ENCODE results near the gene TMC1. TPM values are rescaled to one million over a fixed set of nuclear protein-coding genes. Genes with fewer than 3 reads are reported as not detected.

The TMC1 gene
- total and polyA plus RNA-seq, 2 donors from 2014 or later, result 0.25 to 1.2 TPM

DNA sequence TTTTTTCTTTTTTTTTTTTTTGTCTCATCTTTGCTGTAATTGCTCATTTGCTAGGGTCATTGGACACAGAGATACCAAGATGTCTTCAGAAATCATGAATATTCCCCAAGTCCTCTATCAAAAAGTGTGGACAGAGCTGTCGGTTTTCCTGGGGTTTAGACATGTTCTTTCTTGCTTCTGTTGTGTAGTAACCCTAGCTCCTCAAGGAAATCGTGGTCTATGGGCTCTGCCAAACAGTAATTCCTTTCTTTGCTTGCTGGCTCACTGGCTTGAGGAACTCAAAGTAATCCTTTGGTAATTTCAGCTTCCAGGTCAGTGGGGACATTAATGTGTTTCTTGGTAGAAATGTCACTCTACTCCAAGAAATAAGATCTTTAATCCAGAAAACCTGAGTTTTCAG is 101.7 kb downstream of the TMC1 start:
- TF ChIP-seq, protein P1, sequence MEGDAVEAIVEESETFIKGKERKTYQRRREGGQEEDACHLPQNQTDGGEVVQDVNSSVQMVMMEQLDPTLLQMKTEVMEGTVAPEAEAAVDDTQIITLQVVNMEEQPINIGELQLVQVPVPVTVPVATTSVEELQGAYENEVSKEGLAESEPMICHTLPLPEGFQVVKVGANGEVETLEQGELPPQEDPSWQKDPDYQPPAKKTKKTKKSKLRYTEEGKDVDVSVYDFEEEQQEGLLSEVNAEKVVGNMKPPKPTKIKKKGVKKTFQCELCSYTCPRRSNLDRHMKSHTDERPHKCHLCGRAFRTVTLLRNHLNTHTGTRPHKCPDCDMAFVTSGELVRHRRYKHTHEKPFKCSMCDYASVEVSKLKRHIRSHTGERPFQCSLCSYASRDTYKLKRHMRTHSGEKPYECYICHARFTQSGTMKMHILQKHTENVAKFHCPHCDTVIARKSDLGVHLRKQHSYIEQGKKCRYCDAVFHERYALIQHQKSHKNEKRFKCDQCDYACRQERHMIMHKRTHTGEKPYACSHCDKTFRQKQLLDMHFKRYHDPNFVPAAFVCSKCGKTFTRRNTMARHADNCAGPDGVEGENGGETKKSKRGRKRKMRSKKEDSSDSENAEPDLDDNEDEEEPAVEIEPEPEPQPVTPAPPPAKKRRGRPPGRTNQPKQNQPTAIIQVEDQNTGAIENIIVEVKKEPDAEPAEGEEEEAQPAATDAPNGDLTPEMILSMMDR (IDR thresholded peaks at IDR 0.05; ENCODE audit: borderline replicate concordance, extremely low read depth, insufficient read depth), result no peak
- intact Hi-C loops (cut with DNase I), result no loop called here
- FAIRE-seq, result no peak

DNA sequence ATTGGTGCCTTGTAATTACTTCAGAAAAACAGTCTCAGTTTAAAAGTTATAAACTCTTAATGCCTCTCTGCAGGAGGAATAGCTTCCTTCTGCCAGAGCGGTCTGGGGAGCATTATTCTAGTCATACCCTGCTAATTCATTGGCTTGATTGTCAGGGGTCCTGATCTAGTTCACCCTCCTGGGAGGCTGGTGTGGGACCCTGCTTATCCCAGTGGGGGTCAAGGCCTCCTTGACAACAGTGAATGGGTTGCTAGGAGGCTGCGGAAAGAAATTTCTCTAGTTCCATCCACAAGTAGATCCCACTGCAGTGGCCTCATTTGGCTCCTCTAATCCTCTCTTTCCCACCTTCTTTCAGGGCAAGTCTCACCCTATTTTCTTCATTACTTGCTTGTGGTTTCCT is 105.7 kb downstream of the TMC1 start:
- FAIRE-seq (no peak), DNase-seq (no peak)
- no peak overlapping the region for H3K4me3 ChIP-seq (ENCODE audit: low read length in 3 of 3)
- no peaks in the 10 kb centered on the region for H3K4me1 ChIP-seq (ENCODE audit: control insufficient read depth in 2 of 3, insufficient read depth in 2 of 3, low read depth in 1 of 3, low read length in 3 of 3)
- no peaks in the 10 kb centered on the region for H3K9me3 ChIP-seq (ENCODE audit: control insufficient read depth in 2 of 3, insufficient read depth in 1 of 3, low read length in 3 of 3)
- no peak overlapping the region for H3K27ac ChIP-seq (ENCODE audit: low read depth in 2 of 2, low read length in 2 of 2)
- H3K36me3 ChIP-seq (ENCODE audit: control insufficient read depth in 2 of 3, insufficient read depth in 3 of 3, low read length in 3 of 3), result no peaks in the 10 kb centered on the region
- H3K27me3 ChIP-seq (ENCODE audit: control insufficient read depth, insufficient read depth, low read length), result no peaks in the 10 kb centered on the region
- H3K9ac ChIP-seq (ENCODE audit: low read length in 3 of 3), result no peak overlapping the region
- intact Hi-C loops (cut with DNase I), result no loop called here
- TF ChIP-seq, protein P1 (IDR thresholded peaks at IDR 0.05; ENCODE audit: borderline replicate concordance, extremely low read depth, insufficient read depth), result no peak

More for the DNA sequence above, 101.7 kb downstream of the TMC1 start:
- H3K27me3 ChIP-seq (ENCODE audit: control insufficient read depth, insufficient read depth, low read length), result no peaks in the 10 kb centered on the region
- no peak overlapping the region for H3K27ac ChIP-seq (ENCODE audit: low read depth in 2 of 2, low read length in 2 of 2)
- no peak overlapping the region for H3K9ac ChIP-seq (ENCODE audit: low read length in 3 of 3)
- no peaks in the 10 kb centered on the region for H3K4me1 ChIP-seq (ENCODE audit: control insufficient read depth in 2 of 3, insufficient read depth in 2 of 3, low read depth in 1 of 3, low read length in 3 of 3)
- H3K4me3 ChIP-seq (ENCODE audit: low read length in 3 of 3), result no peak overlapping the region
- no peaks in the 10 kb centered on the region for H3K9me3 ChIP-seq (ENCODE audit: control insufficient read depth in 2 of 3, insufficient read depth in 1 of 3, low read length in 3 of 3)
- no peak for DNase-seq
- no peaks in the 10 kb centered on the region for H3K36me3 ChIP-seq (ENCODE audit: control insufficient read depth in 2 of 3, insufficient read depth in 3 of 3, low read length in 3 of 3)

DNA sequence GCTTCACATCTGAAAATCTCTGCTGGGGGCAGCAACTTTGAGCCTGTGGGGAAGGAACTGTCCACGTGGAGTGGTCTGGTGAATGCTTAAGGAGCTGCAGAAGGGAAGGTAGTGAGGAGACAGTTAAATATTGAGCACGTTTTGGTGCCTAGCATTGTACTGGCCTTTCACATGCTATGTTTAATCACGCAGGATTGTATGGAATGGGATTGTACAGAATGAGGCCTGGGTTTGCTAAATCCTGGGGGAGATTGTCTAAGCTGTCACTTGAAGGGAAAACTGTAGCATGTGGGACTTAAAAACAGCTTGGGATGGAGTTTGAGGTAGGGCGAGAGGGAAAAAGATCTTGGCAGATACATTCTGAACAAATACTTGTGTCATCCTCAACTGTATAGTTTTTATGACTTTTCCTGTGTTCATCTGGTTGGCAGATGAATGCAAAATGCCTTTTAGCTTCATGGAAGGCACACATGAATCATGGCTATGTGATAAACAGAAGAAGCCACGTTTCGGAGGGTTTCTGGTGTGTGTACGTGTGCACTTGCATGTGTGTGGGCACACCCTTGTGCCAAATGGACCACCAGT is 106.6 kb downstream of the TMC1 start:
- no peaks in the 10 kb centered on the region for H3K4me1 ChIP-seq (ENCODE audit: control insufficient read depth in 2 of 3, insufficient read depth in 2 of 3, low read depth in 1 of 3, low read length in 3 of 3)
- H3K27me3 ChIP-seq (ENCODE audit: control insufficient read depth, insufficient read depth, low read length), result no peaks in the 10 kb centered on the region
- DNase-seq (no peak), FAIRE-seq (no peak)
- no peaks in the 10 kb centered on the region for H3K9me3 ChIP-seq (ENCODE audit: control insufficient read depth in 2 of 3, insufficient read depth in 1 of 3, low read length in 3 of 3)
- intact Hi-C loops (cut with DNase I), result no loop called here
- H3K27ac ChIP-seq (ENCODE audit: low read depth in 2 of 2, low read length in 2 of 2), result no peak overlapping the region
- H3K4me3 ChIP-seq (ENCODE audit: low read length in 3 of 3), result no peak overlapping the region
- TF ChIP-seq, protein P1 (IDR thresholded peaks at IDR 0.05; ENCODE audit: borderline replicate concordance, extremely low read depth, insufficient read depth), result no peak
- H3K9ac ChIP-seq (ENCODE audit: low read length in 3 of 3), result no peak overlapping the region
- H3K36me3 ChIP-seq (ENCODE audit: control insufficient read depth in 2 of 3, insufficient read depth in 3 of 3, low read length in 3 of 3), result no peaks in the 10 kb centered on the region

DNA sequence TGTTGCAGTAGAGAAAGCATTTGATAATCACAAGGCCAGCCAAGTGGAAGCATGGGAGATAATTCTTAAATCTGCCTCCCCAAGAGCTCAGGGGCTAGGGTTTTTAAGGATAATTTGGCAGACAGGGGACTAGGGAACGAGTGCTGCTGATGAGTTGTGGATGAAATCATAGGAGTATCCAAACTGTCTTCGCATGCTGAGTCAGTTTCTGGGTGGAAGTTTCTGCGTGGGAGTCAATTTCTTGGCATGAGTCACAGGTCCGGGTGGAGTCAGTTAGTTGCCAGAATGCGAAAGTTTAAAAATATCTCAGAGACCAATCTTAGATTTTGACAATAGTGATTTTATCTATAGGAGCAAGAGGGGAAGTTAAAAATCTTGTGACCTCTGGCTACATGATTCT is 112.6 kb downstream of the TMC1 start:
- intact Hi-C loops (cut with DNase I), result no loop called here
- FAIRE-seq, result no peak

More for the DNA sequence above, 112.6 kb downstream of the TMC1 start:
- H3K36me3 ChIP-seq (ENCODE audit: control insufficient read depth in 2 of 3, insufficient read depth in 3 of 3, low read length in 3 of 3), result no peaks in the 10 kb centered on the region
- TF ChIP-seq, protein P1 (IDR thresholded peaks at IDR 0.05; ENCODE audit: borderline replicate concordance, extremely low read depth, insufficient read depth), result no peak
- no peaks in the 10 kb centered on the region for H3K27me3 ChIP-seq (ENCODE audit: control insufficient read depth, insufficient read depth, low read length)
- H3K9me3 ChIP-seq (ENCODE audit: control insufficient read depth in 2 of 3, insufficient read depth in 1 of 3, low read length in 3 of 3), result peaks cover 0 to 4% (median 0%) of the 10 kb centered on the region in 3 donors
- no peak for DNase-seq
- no peaks in the 10 kb centered on the region for H3K4me1 ChIP-seq (ENCODE audit: control insufficient read depth in 2 of 3, insufficient read depth in 2 of 3, low read depth in 1 of 3, low read length in 3 of 3)
- H3K27ac ChIP-seq (ENCODE audit: low read depth in 2 of 2, low read length in 2 of 2), result no peak overlapping the region
- no peak overlapping the region for H3K4me3 ChIP-seq (ENCODE audit: low read length in 3 of 3)
- no peak overlapping the region for H3K9ac ChIP-seq (ENCODE audit: low read length in 3 of 3)
